Raji (cell line): Measurements from ENCODE around the gene RBMS3.

Source experiments
- POLR2A ChIP-seq: IDR thresholded peaks from 2 replicates; pipeline ENCODE4 v1.6.1; 2011; ENCODE audit warnings: low read depth, low read length, control low read depth; ENCODE audit not compliant: insufficient read depth

Gene RBMS3

GRCh38 chr3:29924783-29925561 lies 644.1 kb downstream of the RBMS3 start:
- no peak for TF ChIP-seq POLR2A

DNA sequence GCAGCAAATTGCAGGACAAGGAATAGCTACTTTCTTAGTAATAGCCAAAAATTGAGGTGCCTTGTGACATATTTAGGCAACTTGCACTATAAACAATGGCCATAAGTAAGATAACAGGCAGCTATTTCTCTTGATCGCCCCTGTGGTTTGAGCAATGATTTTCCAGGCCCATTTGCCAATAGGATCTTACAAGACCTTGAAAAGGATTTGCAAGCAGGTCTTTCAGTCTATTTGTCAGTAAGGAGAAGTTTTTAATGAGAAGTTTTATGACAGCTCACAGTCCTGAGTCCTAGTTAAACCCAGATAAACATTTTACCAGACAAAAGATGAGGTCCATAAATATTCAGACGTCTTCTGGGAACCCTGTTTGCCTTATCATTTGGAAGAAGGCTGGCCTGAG lies 645.5 kb downstream of the RBMS3 start:
- no peak for TF ChIP-seq POLR2A

DNA sequence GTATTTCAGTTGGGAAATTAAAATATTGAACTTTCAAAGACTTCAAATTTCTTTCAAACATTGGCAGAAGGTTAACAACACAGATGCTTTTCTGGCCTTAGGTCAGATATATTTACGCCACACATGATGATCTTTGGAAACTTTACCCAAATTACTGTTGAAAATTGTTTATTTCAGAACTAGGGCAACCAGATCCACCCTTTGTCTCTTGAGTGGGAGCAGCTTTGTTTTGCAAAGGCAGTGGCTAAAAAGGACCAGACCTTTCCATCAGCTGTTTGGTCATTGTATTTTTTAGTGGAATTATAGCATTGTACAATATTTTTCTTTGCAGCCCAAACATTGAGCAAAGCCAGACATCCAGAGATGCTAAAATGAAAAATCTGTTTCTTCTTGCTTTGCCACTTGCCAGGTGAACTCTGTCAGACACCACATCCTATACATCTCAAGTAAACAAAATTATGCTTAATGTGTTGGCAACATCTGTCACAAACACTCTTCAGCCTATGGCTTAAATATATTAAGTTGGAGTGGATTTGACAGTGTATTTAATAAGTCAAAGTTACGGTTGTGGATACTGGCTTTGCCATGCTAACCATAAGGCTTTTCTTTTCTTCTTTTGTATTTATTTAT lies 651.9 kb downstream of the RBMS3 start:
- no peak for TF ChIP-seq POLR2A

- TF ChIP-seq POLR2A = no peak
Measured at GRCh38 chr3:29933802-29934490, 653.1 kb downstream of the RBMS3 start.

DNA sequence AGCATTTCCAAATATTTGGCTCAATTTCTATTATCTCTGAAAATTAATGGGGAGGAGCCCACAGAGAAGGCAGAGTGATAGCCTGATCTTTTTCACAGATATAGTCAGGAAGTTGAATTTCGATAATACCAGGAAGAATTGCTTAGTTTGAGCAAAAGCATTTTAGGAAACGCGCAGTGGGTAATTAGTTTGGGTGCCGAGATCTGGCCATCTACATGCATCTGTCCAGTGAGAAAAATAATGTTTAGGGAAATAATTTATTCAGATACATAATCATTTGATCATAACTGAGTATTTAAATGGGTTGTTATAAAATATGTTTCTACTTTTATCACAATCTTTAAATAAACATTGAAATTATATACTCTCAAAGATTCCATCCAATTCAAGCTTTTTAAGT lies 653.9 kb downstream of the RBMS3 start:
- TF ChIP-seq POLR2A = no peak

GRCh38 chr3:29936054-29936453 lies 655.2 kb downstream of the RBMS3 start:
- no peak for TF ChIP-seq POLR2A

GRCh38 chr3:29936766-29937165 lies 655.9 kb downstream of the RBMS3 start:
- no peak for TF ChIP-seq POLR2A

DNA sequence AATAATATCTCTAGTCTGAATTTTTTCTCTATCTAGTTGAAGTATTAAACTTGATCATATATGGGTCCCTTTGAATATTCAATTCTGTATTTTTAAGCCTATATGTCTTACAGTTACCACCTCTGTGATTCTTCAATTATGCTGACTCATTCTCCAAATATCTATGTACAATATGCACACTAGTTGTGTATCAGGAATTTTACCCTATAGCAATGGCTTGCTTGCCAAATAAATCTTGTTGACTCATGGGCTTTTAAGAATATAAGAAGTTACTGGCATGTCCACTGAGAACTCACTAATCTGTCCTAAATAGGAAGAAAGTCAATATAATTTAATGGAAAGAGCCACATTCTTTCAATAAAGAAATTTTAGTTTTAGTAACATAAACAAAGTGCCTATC lies 656.3 kb downstream of the RBMS3 start:
- no peak for TF ChIP-seq POLR2A

DNA sequence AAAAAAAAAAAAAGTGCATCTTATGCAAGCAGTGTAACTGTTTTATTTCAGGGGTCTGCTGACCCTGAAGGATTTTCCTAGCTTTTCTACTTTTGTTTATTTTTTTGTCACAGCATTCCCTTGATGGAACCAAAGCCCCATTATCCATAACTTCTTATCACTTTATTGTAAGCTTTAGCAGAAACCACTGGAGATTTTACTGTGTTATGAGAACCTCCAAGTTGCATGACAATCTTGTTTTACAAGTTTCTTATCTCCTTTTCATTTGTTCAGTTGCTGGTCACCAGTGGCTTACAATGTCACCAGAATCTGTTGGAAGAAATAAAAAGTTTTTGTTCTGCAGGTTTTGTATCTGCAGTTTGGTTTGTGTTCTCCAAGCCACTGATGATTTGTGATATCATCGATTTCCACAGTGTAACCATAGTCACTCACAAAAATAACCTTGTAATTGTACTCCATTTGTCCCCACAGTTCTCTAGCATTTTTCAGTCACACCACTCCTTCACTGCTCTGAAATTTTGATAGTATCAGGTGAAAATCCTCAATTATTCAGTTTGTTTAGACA lies 660.0 kb downstream of the RBMS3 start:
- no peak for TF ChIP-seq POLR2A

- TF ChIP-seq POLR2A = no peak
Measured at GRCh38 chr3:29942297-29942696, 661.4 kb downstream of the RBMS3 start.

GRCh38 chr3:29949131-29949530 lies 668.3 kb downstream of the RBMS3 start:
- TF ChIP-seq POLR2A = no peak

GRCh38 chr3:29949940-29950616 lies 669.2 kb downstream of the RBMS3 start:
- TF ChIP-seq POLR2A = no peak

- no peak for TF ChIP-seq POLR2A
Measured at GRCh38 chr3:29952431-29952830, 671.6 kb downstream of the RBMS3 start.

DNA sequence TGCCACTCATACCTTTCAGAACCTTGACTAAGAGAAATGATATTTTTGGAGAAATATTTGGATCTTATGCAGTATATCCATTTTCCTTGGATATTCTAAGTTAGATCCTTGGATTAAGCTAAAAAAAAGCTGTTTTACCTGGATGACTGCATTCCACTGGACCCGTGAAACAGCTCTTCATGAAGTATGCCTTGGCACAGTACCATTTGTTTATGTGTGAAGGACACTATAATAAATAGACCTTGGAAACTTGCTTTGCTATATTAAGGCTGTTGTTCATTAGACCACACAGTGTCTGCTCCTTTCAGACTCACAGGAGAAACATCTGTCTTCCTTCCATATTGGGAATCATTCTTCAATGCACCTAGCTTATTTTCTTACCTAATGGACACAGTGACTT lies 674.5 kb downstream of the RBMS3 start:
- no peak for TF ChIP-seq POLR2A

GRCh38 chr3:29958816-29959215 lies 677.9 kb downstream of the RBMS3 start:
- no peak for TF ChIP-seq POLR2A

GRCh38 chr3:29971895-29972294 lies 691.0 kb downstream of the RBMS3 start:
- TF ChIP-seq POLR2A = no peak
